Measurements from ENCODE around the gene AFF1. TPM values are rescaled to one million over a fixed set of nuclear protein-coding genes. Genes with fewer than 3 reads are reported as not detected.

The AFF1 gene
- total RNA-seq, 4 donors from 2014 or later, result 105 to 152 (median 111) TPM

DNA sequence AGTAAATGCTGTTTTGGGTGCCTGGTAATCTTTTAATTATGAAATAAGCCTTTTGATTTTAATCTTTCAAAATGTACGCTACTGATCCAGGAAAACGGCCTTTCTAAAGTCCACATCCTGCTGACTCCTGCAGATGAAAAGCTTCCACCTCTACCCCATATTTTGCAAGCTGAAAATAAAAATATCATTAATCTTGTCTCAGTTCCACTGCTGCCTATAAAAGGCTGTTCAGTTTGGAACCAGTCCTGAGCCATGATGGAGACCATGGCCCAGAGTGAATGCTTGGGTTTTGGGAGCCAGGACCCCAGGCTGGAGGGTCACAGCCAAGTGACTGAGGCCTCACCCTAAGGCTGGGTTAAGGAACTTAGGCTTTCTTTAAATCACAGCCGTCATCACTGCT, 110.8 kb downstream of the AFF1 start:
- 34 to 36% methylated on average over 3 of the region's 3 CpGs for WGBS, 2 donors
- peaks cover 7 to 96% (median 56%) of the 10 kb centered on the region in 4 donors for H3K4me1 ChIP-seq
- H3K27me3 ChIP-seq, result no peaks in the 10 kb centered on the region
- no peak for DNase-seq (ENCODE audit: low spot score in 2 of 2)
- peaks cover 0 to 11% (median 11%) of the 10 kb centered on the region in 3 donors for H3K36me3 ChIP-seq
- no peaks in the 10 kb centered on the region for H3K9me3 ChIP-seq
- H3K4me3 ChIP-seq, result no peak overlapping the region
- TF ChIP-seq, protein P1, sequence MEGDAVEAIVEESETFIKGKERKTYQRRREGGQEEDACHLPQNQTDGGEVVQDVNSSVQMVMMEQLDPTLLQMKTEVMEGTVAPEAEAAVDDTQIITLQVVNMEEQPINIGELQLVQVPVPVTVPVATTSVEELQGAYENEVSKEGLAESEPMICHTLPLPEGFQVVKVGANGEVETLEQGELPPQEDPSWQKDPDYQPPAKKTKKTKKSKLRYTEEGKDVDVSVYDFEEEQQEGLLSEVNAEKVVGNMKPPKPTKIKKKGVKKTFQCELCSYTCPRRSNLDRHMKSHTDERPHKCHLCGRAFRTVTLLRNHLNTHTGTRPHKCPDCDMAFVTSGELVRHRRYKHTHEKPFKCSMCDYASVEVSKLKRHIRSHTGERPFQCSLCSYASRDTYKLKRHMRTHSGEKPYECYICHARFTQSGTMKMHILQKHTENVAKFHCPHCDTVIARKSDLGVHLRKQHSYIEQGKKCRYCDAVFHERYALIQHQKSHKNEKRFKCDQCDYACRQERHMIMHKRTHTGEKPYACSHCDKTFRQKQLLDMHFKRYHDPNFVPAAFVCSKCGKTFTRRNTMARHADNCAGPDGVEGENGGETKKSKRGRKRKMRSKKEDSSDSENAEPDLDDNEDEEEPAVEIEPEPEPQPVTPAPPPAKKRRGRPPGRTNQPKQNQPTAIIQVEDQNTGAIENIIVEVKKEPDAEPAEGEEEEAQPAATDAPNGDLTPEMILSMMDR (IDR thresholded peaks at IDR 0.05), result no peak
- TF ChIP-seq EP300 (IDR thresholded peaks at IDR 0.05) (no peak), POLR2A (IDR thresholded peaks at IDR 0.05) (no peak)
- peak overlapping the region; percentile 59 to 86 (median 75) for H3K27ac ChIP-seq

DNA sequence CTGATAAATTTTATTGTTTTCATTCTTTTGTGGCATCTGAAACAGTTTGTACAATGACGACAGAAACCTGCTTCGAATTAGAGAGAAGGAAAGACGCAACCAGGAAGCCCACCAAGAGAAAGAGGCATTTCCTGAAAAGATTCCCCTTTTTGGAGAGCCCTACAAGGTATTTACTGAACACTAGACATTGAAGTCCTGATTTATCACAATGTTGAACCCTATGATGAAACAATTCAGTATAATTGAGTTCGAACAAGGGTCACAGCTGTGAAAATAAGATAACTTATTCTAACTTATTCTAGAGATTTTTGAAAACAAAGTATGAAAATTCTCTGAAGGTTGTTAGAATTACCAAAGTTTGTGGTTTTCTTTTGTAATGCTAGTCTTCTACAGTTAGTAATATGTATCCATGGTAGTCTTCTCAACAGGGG, 111.3 kb downstream of the AFF1 start:
- Histone ChIP-seq H3K9me3 (no peaks in the 10 kb centered on the region), H3K27me3 (no peaks in the 10 kb centered on the region), H3K36me3 (peaks cover 0 to 11% (median 11%) of the 10 kb centered on the region in 3 donors), H3K27ac (peak overlapping the region; percentile 59 to 86 (median 75)), H3K4me1 (peaks cover 7 to 97% (median 58%) of the 10 kb centered on the region in 4 donors), H3K4me3 (no peak overlapping the region)
- DNase-seq (ENCODE audit: low spot score in 2 of 2), result no peak
- WGBS, 2 donors, result 51 to 52% methylated on average over 4 of the region's 4 CpGs
- TF ChIP-seq POLR2A (IDR thresholded peaks at IDR 0.05) (no peak), EP300 (IDR thresholded peaks at IDR 0.05) (peak in 1 of 2 donors; percentile 53)
- TF ChIP-seq, protein P1 (IDR thresholded peaks at IDR 0.05), result no peak

DNA sequence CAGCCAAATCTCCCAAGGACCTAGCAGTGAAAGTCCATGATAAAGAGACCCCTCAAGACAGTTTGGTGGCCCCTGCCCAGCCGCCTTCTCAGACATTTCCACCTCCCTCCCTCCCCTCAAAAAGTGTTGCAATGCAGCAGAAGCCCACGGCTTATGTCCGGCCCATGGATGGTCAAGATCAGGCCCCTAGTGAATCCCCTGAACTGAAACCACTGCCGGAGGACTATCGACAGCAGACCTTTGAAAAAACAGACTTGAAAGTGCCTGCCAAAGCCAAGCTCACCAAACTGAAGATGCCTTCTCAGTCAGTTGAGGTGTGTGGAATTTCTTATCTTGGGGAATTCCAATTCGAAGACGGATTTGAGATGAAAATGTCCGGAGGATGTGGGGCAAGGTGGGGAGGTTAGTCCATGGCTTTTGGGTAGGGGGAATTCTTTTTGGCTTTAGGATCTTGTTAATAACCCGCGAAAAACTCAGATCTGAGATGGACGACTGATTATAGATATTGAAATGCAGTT, 112.5 kb downstream of the AFF1 start:
- Histone ChIP-seq H3K27ac (peak overlapping the region in 3 of 4 donors; percentile 38 to 86 (median 84)), H3K9me3 (no peaks in the 10 kb centered on the region), H3K4me3 (no peak overlapping the region), H3K4me1 (peaks cover 7 to 97% (median 55%) of the 10 kb centered on the region in 4 donors), H3K36me3 (peaks cover 0 to 11% (median 11%) of the 10 kb centered on the region in 3 donors), H3K27me3 (no peaks in the 10 kb centered on the region)
- 96 to 98% methylated on average over 9 to 11 of the region's 11 CpGs for WGBS, 2 donors
- TF ChIP-seq, protein P1 (IDR thresholded peaks at IDR 0.05), result no peak
- no peak for TF ChIP-seq POLR2A (IDR thresholded peaks at IDR 0.05)
- TF ChIP-seq EP300 (IDR thresholded peaks at IDR 0.05), result no peak
- no peak for DNase-seq (ENCODE audit: low spot score in 2 of 2)

DNA sequence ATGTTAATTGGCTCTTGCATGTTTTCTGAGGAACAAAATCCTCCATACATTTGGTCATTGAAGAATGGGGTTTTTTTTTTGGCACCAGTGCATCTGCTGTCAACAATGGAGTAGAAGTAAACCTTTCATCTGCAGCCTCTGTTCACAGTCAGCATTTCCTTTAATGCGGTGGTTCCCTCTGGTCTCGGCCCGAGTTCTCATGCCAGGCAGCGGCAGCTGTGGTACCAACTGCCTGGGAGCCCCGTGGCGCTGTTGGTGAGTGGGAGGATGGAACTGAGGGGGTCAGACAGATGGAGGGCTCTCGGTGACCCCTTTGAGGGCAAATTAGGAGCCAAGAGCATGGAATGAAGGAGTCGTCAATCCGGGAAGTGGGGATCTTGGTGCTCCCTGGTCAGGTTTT, 114.7 kb downstream of the AFF1 start:
- peaks cover 3 to 97% (median 44%) of the 10 kb centered on the region in 4 donors for H3K4me1 ChIP-seq
- no peak for DNase-seq (ENCODE audit: low spot score in 2 of 2)
- H3K9me3 ChIP-seq, result no peaks in the 10 kb centered on the region
- no peaks in the 10 kb centered on the region for H3K27me3 ChIP-seq
- TF ChIP-seq EP300 (IDR thresholded peaks at IDR 0.05), result no peak
- TF ChIP-seq POLR2A (IDR thresholded peaks at IDR 0.05), result no peak
- TF ChIP-seq, protein P1 (IDR thresholded peaks at IDR 0.05), result no peak
- H3K27ac ChIP-seq, result peak overlapping the region in 3 of 4 donors; percentile 36 to 86 (median 78)
- whole genome bisulfite sequencing, 2 donors, result 88% methylated on average over 9 of the region's 9 CpGs
- H3K36me3 ChIP-seq, result peaks cover 0 to 11% (median 11%) of the 10 kb centered on the region in 3 donors
- no peak overlapping the region for H3K4me3 ChIP-seq

DNA sequence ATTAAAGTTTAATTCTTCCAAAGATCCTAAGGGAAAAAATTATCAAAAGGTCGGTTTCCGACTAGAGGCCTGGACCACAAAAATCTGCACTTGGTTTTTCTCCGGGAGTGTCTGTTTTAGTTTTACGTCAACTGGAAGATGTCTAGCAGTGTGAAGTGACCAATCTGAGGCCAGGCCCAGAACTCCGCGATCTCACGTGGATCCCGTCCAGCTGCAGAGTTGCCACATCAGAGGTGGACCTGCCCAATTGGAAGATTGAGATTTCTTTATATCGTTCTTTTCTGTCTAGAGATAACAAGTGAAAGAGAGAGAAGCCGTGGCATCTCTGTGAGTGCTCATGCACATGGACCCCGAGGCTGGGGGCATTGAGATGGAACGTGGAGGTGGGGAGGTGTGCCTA, 115.8 kb downstream of the AFF1 start:
- Histone ChIP-seq H3K36me3 (peaks cover 0 to 11% (median 11%) of the 10 kb centered on the region in 3 donors), H3K9me3 (no peaks in the 10 kb centered on the region), H3K4me3 (no peak overlapping the region), H3K27ac (peak overlapping the region; percentile 0 to 86 (median 42)), H3K4me1 (peaks cover 3 to 97% (median 47%) of the 10 kb centered on the region in 4 donors), H3K27me3 (no peaks in the 10 kb centered on the region)
- TF ChIP-seq EP300 (IDR thresholded peaks at IDR 0.05) (peak; percentile 31 to 44), POLR2A (IDR thresholded peaks at IDR 0.05) (no peak)
- peak; percentile 45 to 58 for DNase-seq (ENCODE audit: low spot score in 2 of 2)
- WGBS, 2 donors, result 79 to 81% methylated on average over 12 of the region's 12 CpGs
